ENCODE data around the gene CRIP1. TPM values are rescaled to one million over a fixed set of nuclear protein-coding genes. Genes with fewer than 3 reads are reported as not detected.

The CRIP1 gene
- total RNA-seq, 1 donor from 2014 or later = 65.9 TPM

GRCh38 chr14:105528586-105529318 is 42.1 kb downstream of the CRIP1 start:
- H3K27me3 ChIP-seq (ENCODE audit: low read depth) = peaks cover 25% of the 10 kb centered on the region
- intact Hi-C loops (cut with micrococcal nuclease) = no loop called here
- no peak overlapping the region for H3K27ac ChIP-seq (replicated peaks)

GRCh38 chr14:105529319-105529568 is 42.6 kb downstream of the CRIP1 start:
- no peak overlapping the region for H3K27ac ChIP-seq (replicated peaks)
- intact Hi-C loops (cut with micrococcal nuclease) = no loop called here
- H3K36me3 ChIP-seq = no peaks in the 10 kb centered on the region
- peaks cover 41% of the 10 kb centered on the region for H3K4me1 ChIP-seq
- H3K4me3 ChIP-seq = peak overlapping the region; percentile 81
- H3K9me3 ChIP-seq (replicated peaks) = no peaks in the 10 kb centered on the region
- no peak for DNase-seq
- peaks cover 25% of the 10 kb centered on the region for H3K27me3 ChIP-seq (ENCODE audit: low read depth)
- TF ChIP-seq CTCF (IDR thresholded peaks at IDR 0.05; ENCODE audit: borderline replicate concordance) = no peak

More at GRCh38 chr14:105528586-105529318, 42.1 kb downstream of the CRIP1 start:
- peak; percentile 52 for TF ChIP-seq CTCF (IDR thresholded peaks at IDR 0.05; ENCODE audit: borderline replicate concordance)
- no peak for DNase-seq
- Histone ChIP-seq H3K4me3 (peak overlapping the region; percentile 81), H3K36me3 (no peaks in the 10 kb centered on the region), H3K4me1 (peaks cover 41% of the 10 kb centered on the region), H3K9me3 (replicated peaks) (no peaks in the 10 kb centered on the region)

- H3K4me3 ChIP-seq = peak overlapping the region; percentile 81
- no peak overlapping the region for H3K27ac ChIP-seq (replicated peaks)
- no peak for DNase-seq
- H3K36me3 ChIP-seq = no peaks in the 10 kb centered on the region
- peaks cover 25% of the 10 kb centered on the region for H3K27me3 ChIP-seq (ENCODE audit: low read depth)
- peaks cover 41% of the 10 kb centered on the region for H3K4me1 ChIP-seq
- H3K9me3 ChIP-seq (replicated peaks) = no peaks in the 10 kb centered on the region
- TF ChIP-seq CTCF (IDR thresholded peaks at IDR 0.05; ENCODE audit: borderline replicate concordance) = no peak
- intact Hi-C loops (cut with micrococcal nuclease) = no loop called here
Measured at GRCh38 chr14:105529569-105530284, 43.0 kb downstream of the CRIP1 start.

GRCh38 chr14:105530285-105531087 is 43.8 kb downstream of the CRIP1 start:
- TF ChIP-seq CTCF (IDR thresholded peaks at IDR 0.05; ENCODE audit: borderline replicate concordance) = no peak
- Histone ChIP-seq H3K27me3 (ENCODE audit: low read depth) (peaks cover 33% of the 10 kb centered on the region), H3K36me3 (no peaks in the 10 kb centered on the region), H3K27ac (replicated peaks) (no peak overlapping the region), H3K4me1 (peaks cover 41% of the 10 kb centered on the region), H3K4me3 (no peak overlapping the region), H3K9me3 (replicated peaks) (no peaks in the 10 kb centered on the region)
- no peak for DNase-seq
- intact Hi-C loops (cut with micrococcal nuclease) = no loop called here

- H3K27ac ChIP-seq (replicated peaks) = no peak overlapping the region
- H3K4me3 ChIP-seq = no peak overlapping the region
- TF ChIP-seq CTCF (IDR thresholded peaks at IDR 0.05; ENCODE audit: borderline replicate concordance) = no peak
- intact Hi-C loops (cut with micrococcal nuclease) = no loop called here
- peaks cover 36% of the 10 kb centered on the region for H3K4me1 ChIP-seq
- peaks cover 41% of the 10 kb centered on the region for H3K27me3 ChIP-seq (ENCODE audit: low read depth)
- no peak for DNase-seq
- H3K36me3 ChIP-seq = no peaks in the 10 kb centered on the region
- H3K9me3 ChIP-seq (replicated peaks) = no peaks in the 10 kb centered on the region
Measured at GRCh38 chr14:105531088-105531893, 44.6 kb downstream of the CRIP1 start.
